Measurements from ENCODE around the gene MBOAT7.

DNA sequence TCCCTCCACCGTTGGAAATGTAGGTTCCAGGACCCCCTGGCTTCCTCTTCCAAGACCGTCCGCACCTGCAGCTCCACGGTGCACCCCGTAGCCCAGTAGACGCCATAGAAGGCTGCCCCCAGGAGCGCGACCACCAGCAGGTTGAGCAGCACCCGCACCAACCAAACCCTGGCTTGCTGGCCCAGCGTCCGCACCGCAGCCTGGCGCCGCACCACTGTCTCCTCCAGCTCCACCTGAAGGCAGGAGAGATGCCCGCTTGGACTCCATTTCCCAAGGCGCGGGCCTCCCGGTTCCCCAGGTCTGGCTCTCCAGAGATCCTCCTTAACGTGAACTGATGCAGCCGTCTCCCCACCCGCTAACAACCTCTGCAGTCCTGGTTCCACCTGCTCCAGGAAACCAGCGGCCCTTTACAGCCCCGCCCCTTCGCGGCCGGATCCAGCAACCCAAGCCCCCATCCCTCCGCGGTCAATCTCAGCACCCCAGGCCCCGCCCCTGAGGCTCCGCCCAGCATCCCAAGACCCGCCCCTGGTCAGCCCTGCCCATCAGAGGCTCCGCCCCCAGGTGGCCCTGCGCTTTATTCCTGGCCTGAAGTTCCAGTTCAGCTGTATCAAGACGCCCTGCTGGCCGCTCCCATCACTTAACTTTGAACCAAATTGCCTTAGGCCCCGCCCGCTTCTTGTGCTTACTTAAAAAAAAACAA is 24.9 kb downstream of the MBOAT7 start:
- TF ChIP-seq EZH2 (IDR thresholded peaks at IDR 0.05; ENCODE audit: insufficient read depth, poor library complexity, severe bottlenecking) (no peak), EZH2phosphoT487 (IDR thresholded peaks at IDR 0.05; ENCODE audit: insufficient read depth, low read depth) (no peak)

All from GM23248 (cell line).